GM12872 (cell line): Measurements from ENCODE around the gene KAZN.

Experiments
- CTCF ChIP-seq: IDR thresholded peaks from 3 replicates; pipeline ENCODE4 v1.5.1; 2011; ENCODE audit warnings: low read depth, mild to moderate bottlenecking, low read length, moderate library complexity; ENCODE audit not compliant: insufficient read depth

The KAZN gene

GRCh38 chr1:14841951-14842350, 243.5 kb downstream of the KAZN start:
- TF ChIP-seq CTCF = no peak

- TF ChIP-seq CTCF = no peak
Observed at GRCh38 chr1:14842361-14842760, 243.9 kb downstream of the KAZN start.

GRCh38 chr1:14842891-14843290, 244.4 kb downstream of the KAZN start:
- no peak for TF ChIP-seq CTCF

GRCh38 chr1:14843525-14843924, 245.0 kb downstream of the KAZN start:
- no peak for TF ChIP-seq CTCF

- TF ChIP-seq CTCF = no peak
Observed at GRCh38 chr1:14844356-14844755, 245.9 kb downstream of the KAZN start.

GRCh38 chr1:14844923-14845617, 246.6 kb downstream of the KAZN start:
- TF ChIP-seq CTCF = no peak

- TF ChIP-seq CTCF = no peak
Observed at GRCh38 chr1:14845851-14846250, 247.4 kb downstream of the KAZN start.

GRCh38 chr1:14846688-14847087, 248.2 kb downstream of the KAZN start:
- TF ChIP-seq CTCF = no peak
